GM12878 (cell line): Measurements from ENCODE around the gene NDUFAB1. TPM values are rescaled to one million over a fixed set of nuclear protein-coding genes. Genes with fewer than 3 reads are reported as not detected.

Source experiments
- ATAC-seq: fragments of 200-7000 bp; cut with Tn5 transposase; 3 replicates; pipeline ENCODE4 v1.9.1; 2020; ENCODE audit warnings: mild to moderate bottlenecking, moderate library complexity
- BruUV-seq: library from RNA; stranded (reverse); fragments of 400-500 nt; replicated peaks from 2 replicates; lab custom pipeline; 2021; lab: Mats Ljungman, UMichigan
- CTCF ChIA-PET: fragments of 300-600 bp; sonication (Branson Sonifier 250); formaldehyde crosslinking; extraction: SDS; loops from one replicate; lab custom pipeline; 2021; ENCODE audit warnings: inconsistent platforms; lab: Yijun Ruan, JAX
- POLR2A ChIA-PET: fragments of 350-600 bp; formaldehyde crosslinking; extraction: SDS; loops from one replicate; lab custom pipeline; 2021; ENCODE audit warnings: inconsistent platforms; lab: Charles Lee
- RAD21 ChIA-PET: fragments of 300-600 bp; sonication (Branson Sonifier 250); formaldehyde crosslinking; loops from one replicate; lab custom pipeline; 2023; ENCODE audit warnings: antibody characterized with exemption; ENCODE audit not compliant: unreplicated experiment; lab: Charles Lee
- SMC1A ChIA-PET: fragments of 300-600 bp; sonication (Branson Sonifier 250); formaldehyde crosslinking; loops from one replicate; lab custom pipeline; 2023; ENCODE audit not compliant: unreplicated experiment, uncharacterized antibody; lab: Charles Lee
- DNase-seq: peaks from one replicate; pipeline ENCODE4 v3.0.0-alpha.2; 2011; ENCODE audit warnings: low read depth, low spot score
- FAIRE-seq: peaks from 3 replicates; lab custom pipeline; 2011; peaks lifted over from hg19 to GRCh38; lab: Jason Lieb, UNC
- H2AFZ ChIP-seq: 2 replicates; pipeline ENCODE4 v1.6.0; 2011; ENCODE audit warnings: low read depth, low read length, control low read depth; ENCODE audit not compliant: control insufficient read depth
- H3K27ac ChIP-seq: 2 replicates; pipeline ENCODE4 v1.5.1; 2011; ENCODE audit warnings: control low read depth; ENCODE audit not compliant: control insufficient read depth, insufficient read depth
- H3K27me3 ChIP-seq, 2 experiments: replicated peaks in 1 of 2; 2 replicates each; pipeline versions ENCODE4 v1.6.0 to v1.6.1; 2011; ENCODE audit warnings: low read length in 1 of 2; ENCODE audit not compliant: control insufficient read depth in 2 of 2, insufficient read depth in 2 of 2
- H3K36me3 ChIP-seq, 2 experiments: 2 replicates each; pipeline ENCODE4 v1.5.1; 2011; ENCODE audit warnings: low read length in 1 of 2; ENCODE audit not compliant: control insufficient read depth in 2 of 2, insufficient read depth in 2 of 2
- H3K4me1 ChIP-seq: 2 replicates; pipeline ENCODE4 v1.6.1; 2011; ENCODE audit warnings: mild to moderate bottlenecking, low read length, moderate library complexity, mixed read lengths; ENCODE audit not compliant: control insufficient read depth, insufficient read depth
- H3K4me2 ChIP-seq: 2 replicates; pipeline ENCODE4 v1.6.0; 2011; ENCODE audit warnings: control low read depth; ENCODE audit not compliant: control insufficient read depth, insufficient read depth
- H3K4me3 ChIP-seq: fragments of 200-600 bp; sonication (generic); 2 replicates; pipeline ENCODE4 v1.5.1; 2016
- H3K79me2 ChIP-seq: 2 replicates; pipeline ENCODE4 v1.6.0; 2011; ENCODE audit warnings: low read length; ENCODE audit not compliant: control insufficient read depth, insufficient read depth
- H3K9ac ChIP-seq: 2 replicates; pipeline ENCODE4 v1.8.0; 2011; ENCODE audit warnings: low read length, control low read depth, mixed read lengths; ENCODE audit not compliant: control insufficient read depth, insufficient read depth
- H3K9me3 ChIP-seq: replicated peaks from 3 replicates; pipeline ENCODE4 v1.5.1; 2011; ENCODE audit warnings: mild to moderate bottlenecking, low read length; ENCODE audit not compliant: control insufficient read depth, insufficient read depth
- H4K20me1 ChIP-seq: 2 replicates; pipeline ENCODE4 v1.6.0; 2011; ENCODE audit not compliant: control insufficient read depth, insufficient read depth
- BHLHE40 ChIP-seq, 2 experiments: fragments of 450-650 bp in 1 of 2; IDR thresholded peaks; 2 replicates each; pipeline ENCODE4 v1.6.1; 2011 to 2017; ENCODE audit warnings: low read depth in 2 of 2, borderline replicate concordance in 1 of 2, improper control_type of control experiment in 1 of 2, low read length in 1 of 2, mild to moderate bottlenecking in 1 of 2
- BMI1 ChIP-seq: fragments of 450-650 bp; IDR thresholded peaks from 2 replicates; pipeline ENCODE4 v1.6.1; 2016; ENCODE audit warnings: mild to moderate bottlenecking, moderate library complexity, borderline replicate concordance
- BRCA1 ChIP-seq: IDR thresholded peaks from 2 replicates; pipeline ENCODE4 v1.6.1; 2011; ENCODE audit warnings: low read depth, low read length, improper control_type of control experiment
- JUND ChIP-seq: IDR thresholded peaks from 2 replicates; pipeline ENCODE4 v1.6.1; 2012; ENCODE audit warnings: low read depth, mild to moderate bottlenecking, low read length, improper control_type of control experiment, moderate library complexity
- LARP7 ChIP-seq: fragments of 450-650 bp; IDR thresholded peaks from 2 replicates; pipeline ENCODE4 v1.6.1; 2017; ENCODE audit warnings: mild to moderate bottlenecking
- NFIC ChIP-seq: IDR thresholded peaks from 2 replicates; pipeline ENCODE4 v1.6.1; 2012; ENCODE audit warnings: low read depth, mild to moderate bottlenecking, inconsistent platforms, low read length, moderate library complexity
- SMAD1 ChIP-seq: fragments of 450-650 bp; IDR thresholded peaks from 2 replicates; pipeline ENCODE4 v1.6.1; 2018; ENCODE audit warnings: mild to moderate bottlenecking, low read depth; ENCODE audit not compliant: partially characterized antibody
- SPI1 ChIP-seq: IDR thresholded peaks from 2 replicates; pipeline ENCODE4 v1.6.1; 2011; ENCODE audit warnings: low read depth, mild to moderate bottlenecking, low read length, moderate library complexity, borderline replicate concordance; ENCODE audit not compliant: insufficient read depth
- SRF ChIP-seq, 2 experiments: IDR thresholded peaks; 2 replicates each; pipeline ENCODE4 v1.6.1; 2011; ENCODE audit warnings: low read depth in 2 of 2, low read length in 2 of 2, mild to moderate bottlenecking in 1 of 2, moderate library complexity in 1 of 2
- TAF1 ChIP-seq: IDR thresholded peaks from 2 replicates; pipeline ENCODE4 v1.6.1; 2011; ENCODE audit warnings: mild to moderate bottlenecking, low read depth, low read length, borderline replicate concordance
- TCF12 ChIP-seq: IDR thresholded peaks from 2 replicates; pipeline ENCODE4 v1.6.1; 2011; ENCODE audit warnings: low read depth, mild to moderate bottlenecking, low read length
- ZBTB11 ChIP-seq: fragments of 450-650 bp; formaldehyde crosslinking; IDR thresholded peaks from 2 replicates; pipeline ENCODE4 v1.5.0; 2022; ENCODE audit warnings: mild to moderate bottlenecking, missing genetic modification characterization
- ZNF24 ChIP-seq: fragments of 450-650 bp; IDR thresholded peaks from 2 replicates; pipeline ENCODE4 v1.6.1; 2017; ENCODE audit warnings: antibody characterized with exemption, mild to moderate bottlenecking
- ZNF622 ChIP-seq: fragments of 450-650 bp; IDR thresholded peaks from 2 replicates; pipeline ENCODE4 v1.6.1; 2017; ENCODE audit warnings: mild to moderate bottlenecking, inconsistent platforms
- WGBS: methylation state at CpG from one replicate; pipeline ENCODE4 v1.1.6; 2016; ENCODE audit warnings: low lambda C conversion rate; ENCODE audit not compliant: insufficient replicate concordance, insufficient coverage; ENCODE audit errors: missing lambda C conversion rate; 5-methylcytosine and 5-hydroxymethylcytosine counted together
- in situ Hi-C: fragments of 300-500 bp; cut with MboI; formaldehyde crosslinking; loops from 9 replicates; pipeline ENCODE4 v1.14.3; 2018; ENCODE audit warnings: mixed read lengths
- intact Hi-C: fragments of 100-400 bp; cut with micrococcal nuclease; formaldehyde crosslinking; loops from one replicate; pipeline ENCODE4 v1.14.2; 2022; ENCODE audit not compliant: unreplicated experiment
- polyA plus RNA-seq, 11 experiments: library from polyadenylated mRNA; depleted of rRNA in 4 of 11; unstranded in 6 of 11; stranded (reverse) in 5 of 11; fragments of >200 nt; fragmentation: Nextera tagmentation in 4 of 11; fragmentation: Illumina TruSeq in 1 of 11; extraction: Ambion mirVana in 4 of 11; extraction: Trizol in 1 of 11; gene quantifications; 1 replicate in 1 of 11; 2 replicates in 10 of 11; pipeline versions ENCODE4 v1.2.1 to v1.2.3, GENCODE V29; 2011 to 2016; ENCODE audit warnings: inconsistent platforms in 2 of 11, missing spikeins in 2 of 11, low read depth in 1 of 11
- total RNA-seq, 4 experiments: library from RNA; depleted of rRNA in 3 of 4; stranded (reverse); fragments of >200 nt in 3 of 4; fragmentation: Illumina TruSeq in 1 of 4; extraction: Trizol in 1 of 4; gene quantifications; 2 replicates each; pipeline versions ENCODE4 v1.2.1 to v1.2.3, GENCODE V29; 2013 to 2021

Gene NDUFAB1
- total and polyA plus RNA-seq, 10 of the 15 experiments (the other 5 are each of a cell fraction or from before 2014, with no cell fraction given) = 79.9 to 584 (median 231) TPM

- SMC1A ChIA-PET = no interaction called here
- POLR2A ChIA-PET = no interaction called here
- Histone ChIP-seq H3K79me2 (no peaks in the 10 kb centered on the region), H3K4me1 (no peaks in the 10 kb centered on the region), H3K9ac (no peak overlapping the region), H4K20me1 (no peaks in the 10 kb centered on the region), H3K27me3 (no peaks in the 10 kb centered on the region), H3K9me3 (no peaks in the 10 kb centered on the region), H3K4me3 (no peak overlapping the region), H3K27ac (no peak overlapping the region), H3K36me3 (peaks cover 3 to 18% of the 10 kb centered on the region in 2 experiments), H2AFZ (no peak overlapping the region), H3K4me2 (no peak overlapping the region)
- ATAC-seq (no peak), FAIRE-seq (no peak), DNase-seq (no peak)
- intact Hi-C loops = no loop called here
- BruUV-seq = no TSS peak
- CTCF ChIA-PET = no interaction called here
- no peak for TF ChIP-seq ZNF622
- no peak for TF ChIP-seq TAF1
- TF ChIP-seq SRF (IDR thresholded peaks at IDR 0.05; ENCODE audit: low read depth in 2 of 2, low read length in 2 of 2) = no peak
- no peak for TF ChIP-seq BHLHE40 (IDR thresholded peaks at IDR 0.05; ENCODE audit: borderline replicate concordance in 1 of 2, low read depth in 2 of 2, low read length in 1 of 2)
- TF ChIP-seq BRCA1 = no peak
- WGBS = 100% methylated on average over 2 of the region's 2 CpGs
- RAD21 ChIA-PET = no interaction called here
- in situ Hi-C loops = no loop called here
These were observed 18.6 kb downstream of the NDUFAB1 start for GRCh38 chr16:23577493-23577892.

- Histone ChIP-seq H3K27me3 (no peaks in the 10 kb centered on the region), H3K4me3 (no peak overlapping the region), H3K36me3 (peaks cover 0 to 22% of the 10 kb centered on the region in 2 experiments), H3K9ac (no peak overlapping the region), H2AFZ (no peak overlapping the region), H4K20me1 (no peaks in the 10 kb centered on the region), H3K9me3 (no peaks in the 10 kb centered on the region), H3K4me2 (no peak overlapping the region), H3K79me2 (no peaks in the 10 kb centered on the region), H3K27ac (no peak overlapping the region)
- in situ Hi-C loops (no loop called here), intact Hi-C loops (no loop called here)
- ChIA-PET CTCF (interaction anchor here (1.3 kb wide), 1 partner anchor 21 kb away, joined by 6 read pairs; the partner anchor contains the start of gene NDUFAB1), POLR2A (no interaction called here)
- no TSS peak for BruUV-seq
- 96% methylated on average over 3 of the region's 3 CpGs for WGBS
- no peak for DNase-seq
- no peak for FAIRE-seq
- no peak; the same call in 2 of the 3 replicates for ATAC-seq
- TF ChIP-seq SPI1 = no peak
- no peak for TF ChIP-seq JUND
- TF ChIP-seq NFIC = no peak
- no peak for TF ChIP-seq BMI1
- TF ChIP-seq SMAD1 = no peak
- TF ChIP-seq LARP7 = no peak
- TF ChIP-seq TCF12 = no peak
- TF ChIP-seq ZNF24 = no peak
- no peak for TF ChIP-seq ZBTB11 (CRISPR knock-in tag)
- TF ChIP-seq, all 136 proteins: peak for 0
- ChIA-PET SMC1A (no interaction called here), RAD21 (no interaction called here)
- peaks cover 3% of the 10 kb centered on the region; the same call in 1 of the 2 replicates for H3K4me1 ChIP-seq
These were observed 20.3 kb downstream of the NDUFAB1 start for GRCh38 chr16:23575834-23576233.
